Measurements from ENCODE around the gene NPTXR.
A peak's percentile ranks its signal among the peaks of the same experiment; 100 is the strongest.

The NPTXR gene

GRCh38 chr22:38844315-38845003 lies 631 bp upstream of the NPTXR start:
- DNase-seq (ENCODE audit: low read depth) = no peak
- H3K4me3 ChIP-seq (ENCODE audit: low read depth, low read length) = peak overlapping the region; percentile 31
- TF ChIP-seq CTCF (IDR thresholded peaks at IDR 0.05; ENCODE audit: control insufficient read depth, extremely low read depth, insufficient read depth) = no peak

- peak; percentile 49 for TF ChIP-seq CTCF (IDR thresholded peaks at IDR 0.05; ENCODE audit: control insufficient read depth, extremely low read depth, insufficient read depth)
- DNase-seq (ENCODE audit: low read depth) = peak; percentile 15
- H3K4me3 ChIP-seq (ENCODE audit: low read depth, low read length) = peak overlapping the region; percentile 55
These were observed 599 bp downstream of the NPTXR start for GRCh38 chr22:38843201-38843656.

- TF ChIP-seq CTCF (IDR thresholded peaks at IDR 0.05; ENCODE audit: control insufficient read depth, extremely low read depth, insufficient read depth) = no peak
- peak overlapping the region; percentile 55 for H3K4me3 ChIP-seq (ENCODE audit: low read depth, low read length)
- no peak for DNase-seq (ENCODE audit: low read depth)
These were observed 1.2 kb downstream of the NPTXR start for GRCh38 chr22:38842512-38843200.

- H3K4me3 ChIP-seq (ENCODE audit: low read depth, low read length) = no peak overlapping the region
- DNase-seq (ENCODE audit: low read depth) = no peak
- no peak for TF ChIP-seq CTCF (IDR thresholded peaks at IDR 0.05; ENCODE audit: control insufficient read depth, extremely low read depth, insufficient read depth)
These were observed 2.2 kb downstream of the NPTXR start for GRCh38 chr22:38841635-38842034.

GRCh38 chr22:38841211-38841610 lies 2.6 kb downstream of the NPTXR start:
- no peak for TF ChIP-seq CTCF (IDR thresholded peaks at IDR 0.05; ENCODE audit: control insufficient read depth, extremely low read depth, insufficient read depth)
- H3K4me3 ChIP-seq (ENCODE audit: low read depth, low read length) = no peak overlapping the region
- no peak for DNase-seq (ENCODE audit: low read depth)

GRCh38 chr22:38840129-38840528 lies 3.7 kb downstream of the NPTXR start:
- no peak for DNase-seq (ENCODE audit: low read depth)
- no peak for TF ChIP-seq CTCF (IDR thresholded peaks at IDR 0.05; ENCODE audit: control insufficient read depth, extremely low read depth, insufficient read depth)
- H3K4me3 ChIP-seq (ENCODE audit: low read depth, low read length) = no peak overlapping the region

Data from LNCaP clone FGC (cell line).